GM06990 (cell line): ENCODE results near the gene FNDC3B.

Experiments used
- DNase-seq: peaks from one replicate; pipeline ENCODE4 v3.0.0-alpha.2; 2011; ENCODE audit not compliant: insufficient read length; ENCODE audit errors: extremely low read depth
- H3K27me3 ChIP-seq: replicated peaks from 2 replicates; pipeline ENCODE4 v1.6.0; 2011; ENCODE audit warnings: low read length; ENCODE audit not compliant: control insufficient read depth, insufficient read depth
- H3K36me3 ChIP-seq: 2 replicates; pipeline ENCODE4 v1.5.1; 2011; ENCODE audit warnings: low read length; ENCODE audit not compliant: control insufficient read depth, insufficient read depth
- H3K4me3 ChIP-seq: replicated peaks from 2 replicates; pipeline ENCODE4 v1.5.1; 2011; ENCODE audit warnings: low read depth, mild to moderate bottlenecking, control low read depth, low read length
- TF ChIP-seq, protein P1 (sequence below): IDR thresholded peaks from 2 replicates; pipeline ENCODE4 v1.5.1; 2011; ENCODE audit warnings: low read length, control low read depth, mild to moderate bottlenecking, inconsistent platforms; ENCODE audit not compliant: insufficient read depth, poor library complexity, severe bottlenecking

The FNDC3B gene

GRCh38 chr3:172263781-172264486 lies 224.6 kb downstream of the FNDC3B start:
- Histone ChIP-seq H3K27me3 (no peaks in the 10 kb centered on the region), H3K4me3 (no peak overlapping the region), H3K36me3 (peaks cover 2% of the 10 kb centered on the region)
- DNase-seq: no peak
- TF ChIP-seq, protein P1, sequence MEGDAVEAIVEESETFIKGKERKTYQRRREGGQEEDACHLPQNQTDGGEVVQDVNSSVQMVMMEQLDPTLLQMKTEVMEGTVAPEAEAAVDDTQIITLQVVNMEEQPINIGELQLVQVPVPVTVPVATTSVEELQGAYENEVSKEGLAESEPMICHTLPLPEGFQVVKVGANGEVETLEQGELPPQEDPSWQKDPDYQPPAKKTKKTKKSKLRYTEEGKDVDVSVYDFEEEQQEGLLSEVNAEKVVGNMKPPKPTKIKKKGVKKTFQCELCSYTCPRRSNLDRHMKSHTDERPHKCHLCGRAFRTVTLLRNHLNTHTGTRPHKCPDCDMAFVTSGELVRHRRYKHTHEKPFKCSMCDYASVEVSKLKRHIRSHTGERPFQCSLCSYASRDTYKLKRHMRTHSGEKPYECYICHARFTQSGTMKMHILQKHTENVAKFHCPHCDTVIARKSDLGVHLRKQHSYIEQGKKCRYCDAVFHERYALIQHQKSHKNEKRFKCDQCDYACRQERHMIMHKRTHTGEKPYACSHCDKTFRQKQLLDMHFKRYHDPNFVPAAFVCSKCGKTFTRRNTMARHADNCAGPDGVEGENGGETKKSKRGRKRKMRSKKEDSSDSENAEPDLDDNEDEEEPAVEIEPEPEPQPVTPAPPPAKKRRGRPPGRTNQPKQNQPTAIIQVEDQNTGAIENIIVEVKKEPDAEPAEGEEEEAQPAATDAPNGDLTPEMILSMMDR: no peak

GRCh38 chr3:172266103-172266502 lies 226.7 kb downstream of the FNDC3B start:
- DNase-seq: no peak
- TF ChIP-seq, protein P1: no peak
- Histone ChIP-seq H3K36me3 (no peaks in the 10 kb centered on the region; the same call in 1 of the 2 replicates), H3K4me3 (no peak overlapping the region), H3K27me3 (no peaks in the 10 kb centered on the region)

GRCh38 chr3:172268425-172268824 lies 229.0 kb downstream of the FNDC3B start:
- TF ChIP-seq, protein P1: no peak
- no peak for DNase-seq
- Histone ChIP-seq H3K36me3 (no peaks in the 10 kb centered on the region; the same call in 1 of the 2 replicates), H3K4me3 (no peak overlapping the region), H3K27me3 (no peaks in the 10 kb centered on the region)

DNA sequence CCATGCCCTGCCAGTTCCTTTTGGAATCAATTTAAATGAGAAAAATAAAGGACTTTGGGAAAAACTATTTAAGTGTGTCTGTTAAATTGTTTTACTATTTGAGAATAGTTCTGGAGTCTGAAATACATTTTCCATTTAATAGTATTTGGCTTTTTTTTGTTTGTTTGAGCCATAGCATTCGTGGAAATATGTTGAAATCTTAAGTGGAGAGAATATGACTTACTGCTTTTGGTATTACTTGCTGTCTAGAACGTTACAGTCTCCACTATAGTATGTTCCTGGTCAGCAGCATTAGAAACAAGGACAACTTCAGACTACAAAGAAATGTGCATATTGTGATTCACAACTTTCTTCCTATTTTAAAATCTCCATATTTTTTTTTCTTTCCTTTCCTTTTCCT lies 229.5 kb downstream of the FNDC3B start:
- DNase-seq: no peak
- Histone ChIP-seq H3K4me3 (no peak overlapping the region), H3K27me3 (no peaks in the 10 kb centered on the region), H3K36me3 (no peaks in the 10 kb centered on the region; the same call in 1 of the 2 replicates)
- TF ChIP-seq, protein P1: no peak

- H3K36me3 ChIP-seq: no peaks in the 10 kb centered on the region; the same call in 1 of the 2 replicates
- H3K27me3 ChIP-seq: no peaks in the 10 kb centered on the region
- TF ChIP-seq, protein P1: no peak
- no peak overlapping the region for H3K4me3 ChIP-seq
- DNase-seq: peak; percentile 45
Measured at GRCh38 chr3:172270557-172271166, 231.3 kb downstream of the FNDC3B start.
